Activated naive CD8-positive, alpha-beta T cell (primary cell): Measurements from ENCODE around the gene PRDM16.

ENCODE experiments used
- H3K27ac Mint-ChIP-seq: one replicate; pipeline ENCODE4 v1.8.0; 2021; ENCODE audit warnings: mixed read lengths
- H3K27me3 Mint-ChIP-seq: one replicate; pipeline ENCODE4 v1.8.0; 2021; ENCODE audit warnings: mixed read lengths
- H3K36me3 Mint-ChIP-seq: one replicate; pipeline ENCODE4 v1.8.0; 2021; ENCODE audit warnings: mixed read lengths
- H3K4me1 Mint-ChIP-seq: one replicate; pipeline ENCODE4 v1.8.0; 2021; ENCODE audit warnings: low read depth, mixed read lengths
- H3K4me3 Mint-ChIP-seq: one replicate; pipeline ENCODE4 v1.8.0; 2021; ENCODE audit warnings: mild to moderate bottlenecking, mixed read lengths
- H3K9me3 Mint-ChIP-seq: one replicate; pipeline ENCODE4 v1.8.0; 2021; ENCODE audit warnings: low read depth, mixed read lengths

The PRDM16 gene

GRCh38 chr1:3419415-3420204, 350.6 kb downstream of the PRDM16 start:
- no peak overlapping the region for H3K4me3 Mint-ChIP-seq
- no peaks in the 10 kb centered on the region for H3K9me3 Mint-ChIP-seq
- no peaks in the 10 kb centered on the region for H3K36me3 Mint-ChIP-seq
- H3K4me1 Mint-ChIP-seq, result no peaks in the 10 kb centered on the region
- H3K27me3 Mint-ChIP-seq, result no peaks in the 10 kb centered on the region
- no peak overlapping the region for H3K27ac Mint-ChIP-seq

GRCh38 chr1:3420218-3420951, 351.4 kb downstream of the PRDM16 start:
- no peaks in the 10 kb centered on the region for H3K27me3 Mint-ChIP-seq

GRCh38 chr1:3422638-3423037, 353.6 kb downstream of the PRDM16 start:
- Mint-ChIP-seq H3K27ac (no peak overlapping the region), H3K4me3 (no peak overlapping the region), H3K27me3 (no peaks in the 10 kb centered on the region), H3K4me1 (no peaks in the 10 kb centered on the region), H3K36me3 (no peaks in the 10 kb centered on the region), H3K9me3 (no peaks in the 10 kb centered on the region)

More at GRCh38 chr1:3420218-3420951, 351.4 kb downstream of the PRDM16 start:
- Mint-ChIP-seq H3K27ac (no peak overlapping the region), H3K4me1 (no peaks in the 10 kb centered on the region), H3K36me3 (no peaks in the 10 kb centered on the region), H3K4me3 (no peak overlapping the region), H3K9me3 (no peaks in the 10 kb centered on the region)

GRCh38 chr1:3423245-3423829, 354.3 kb downstream of the PRDM16 start:
- H3K4me3 Mint-ChIP-seq, result no peak overlapping the region
- H3K9me3 Mint-ChIP-seq, result no peaks in the 10 kb centered on the region
- no peak overlapping the region for H3K27ac Mint-ChIP-seq
- H3K36me3 Mint-ChIP-seq, result no peaks in the 10 kb centered on the region
- no peaks in the 10 kb centered on the region for H3K27me3 Mint-ChIP-seq
- H3K4me1 Mint-ChIP-seq, result no peaks in the 10 kb centered on the region

GRCh38 chr1:3423896-3424611, 355.1 kb downstream of the PRDM16 start:
- no peaks in the 10 kb centered on the region for H3K36me3 Mint-ChIP-seq
- no peak overlapping the region for H3K4me3 Mint-ChIP-seq
- H3K27me3 Mint-ChIP-seq, result no peaks in the 10 kb centered on the region
- no peaks in the 10 kb centered on the region for H3K4me1 Mint-ChIP-seq
- no peaks in the 10 kb centered on the region for H3K9me3 Mint-ChIP-seq
- H3K27ac Mint-ChIP-seq, result no peak overlapping the region

DNA sequence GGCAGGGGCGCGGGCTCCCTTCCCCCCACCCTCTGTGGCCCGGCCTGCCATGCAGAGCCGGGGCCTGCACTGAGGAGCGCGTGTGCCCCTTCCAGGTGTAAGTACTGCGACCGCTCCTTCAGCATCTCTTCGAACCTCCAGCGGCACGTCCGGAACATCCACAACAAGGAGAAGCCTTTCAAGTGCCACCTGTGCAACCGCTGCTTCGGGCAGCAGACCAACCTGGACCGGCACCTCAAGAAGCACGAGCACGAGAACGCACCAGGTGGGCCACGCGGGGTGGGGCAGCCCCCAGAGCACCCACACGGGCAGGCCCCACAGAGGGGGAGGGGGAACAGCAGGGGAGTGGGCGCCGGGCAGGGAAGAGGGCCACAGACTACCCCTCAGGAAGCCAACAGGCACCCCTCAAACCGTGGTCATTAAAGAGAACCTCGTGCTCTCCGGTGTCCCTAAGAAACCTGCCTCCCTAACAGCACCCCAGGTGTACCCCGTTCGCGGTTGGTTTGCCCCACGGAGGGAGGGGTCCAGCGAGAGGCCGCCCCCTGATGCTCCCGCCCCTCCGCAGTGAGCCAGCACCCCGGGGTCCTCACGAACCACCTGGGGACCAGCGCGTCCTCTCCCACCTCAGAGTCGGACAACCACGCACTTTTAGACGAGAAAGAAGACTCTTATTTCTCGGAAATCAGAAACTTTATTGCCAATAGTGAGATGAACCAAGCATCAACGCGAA, 356.6 kb downstream of the PRDM16 start:
- no peaks in the 10 kb centered on the region for H3K27me3 Mint-ChIP-seq
- no peaks in the 10 kb centered on the region for H3K4me1 Mint-ChIP-seq
- H3K36me3 Mint-ChIP-seq, result no peaks in the 10 kb centered on the region
- H3K9me3 Mint-ChIP-seq, result no peaks in the 10 kb centered on the region
- H3K27ac Mint-ChIP-seq, result no peak overlapping the region
- no peak overlapping the region for H3K4me3 Mint-ChIP-seq

DNA sequence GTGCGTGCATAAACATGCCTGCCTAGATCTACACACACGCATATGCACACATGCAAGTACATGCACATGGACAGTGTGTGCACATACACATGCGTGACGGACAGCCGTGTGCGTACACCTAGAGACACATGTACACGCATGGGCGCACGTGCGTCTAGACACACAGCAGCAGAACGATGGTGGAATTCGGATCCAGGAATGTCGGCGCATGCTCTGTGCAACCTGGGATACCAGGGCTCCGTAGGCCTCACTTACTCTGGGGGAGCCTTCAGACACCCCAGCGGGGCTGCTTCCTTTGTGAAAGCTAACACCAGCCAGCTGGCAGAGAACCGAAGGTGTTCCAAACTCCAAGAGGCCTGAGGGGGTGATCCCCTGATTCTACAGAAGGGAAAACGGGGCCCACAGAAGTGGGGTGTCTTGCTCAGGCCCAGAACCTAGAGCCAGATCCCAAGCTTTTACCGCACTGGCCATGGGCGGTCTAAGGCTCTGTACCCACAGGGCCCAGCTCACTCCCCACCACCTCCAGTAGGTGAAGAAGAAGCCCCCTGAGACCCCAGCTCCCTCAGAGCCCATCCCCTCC, 358.0 kb downstream of the PRDM16 start:
- H3K4me3 Mint-ChIP-seq, result no peak overlapping the region

DNA sequence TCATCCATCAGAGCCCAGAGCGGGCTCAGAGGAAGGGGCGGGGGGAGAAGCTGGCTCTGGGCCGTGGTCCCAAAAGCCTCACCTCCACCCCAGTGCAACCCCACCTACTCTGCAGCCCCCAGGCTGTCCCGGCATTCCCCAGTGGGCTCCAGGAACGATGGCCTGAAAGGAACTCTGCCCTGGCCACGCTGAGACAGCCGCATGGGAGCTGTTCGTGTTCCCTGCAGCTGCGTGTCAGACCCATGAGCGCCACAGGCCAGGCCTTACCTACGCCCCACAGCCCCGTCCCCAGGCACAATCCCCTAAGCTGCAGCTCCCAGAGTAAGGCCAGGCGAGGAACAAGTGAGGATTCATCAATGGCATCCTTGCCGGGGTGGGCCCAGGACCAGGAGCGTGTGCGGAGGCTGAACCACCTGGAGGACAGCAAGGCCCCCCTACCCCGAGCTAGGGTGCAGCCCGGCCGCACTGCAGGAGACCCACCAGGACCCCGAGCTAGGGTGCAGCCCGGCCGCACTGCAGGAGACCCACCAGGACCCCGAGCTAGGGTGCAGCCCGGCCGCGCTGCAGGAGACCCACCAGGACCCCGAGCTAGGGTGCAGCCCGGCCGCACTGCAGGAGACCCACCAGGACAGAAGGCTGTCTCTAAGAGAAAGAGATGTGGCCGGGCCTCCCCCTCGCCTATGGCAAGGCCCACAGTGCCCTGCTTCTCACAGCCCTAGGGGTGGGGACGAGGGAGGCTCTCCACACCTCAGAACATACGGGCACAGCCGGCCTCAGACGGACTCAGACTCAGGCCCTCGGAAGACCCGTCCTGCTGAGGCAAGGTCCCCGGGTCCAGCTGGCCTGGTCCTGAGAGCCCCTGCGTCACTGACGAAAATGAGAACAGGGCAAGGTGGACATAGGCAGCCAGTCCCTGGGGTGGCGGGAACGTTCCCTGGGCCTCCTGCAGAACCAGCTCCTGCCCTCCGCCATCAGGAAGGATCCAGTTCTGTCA, 359.0 kb downstream of the PRDM16 start:
- Mint-ChIP-seq H3K9me3 (no peaks in the 10 kb centered on the region), H3K27me3 (no peaks in the 10 kb centered on the region), H3K4me3 (no peak overlapping the region), H3K27ac (no peak overlapping the region), H3K4me1 (no peaks in the 10 kb centered on the region), H3K36me3 (no peaks in the 10 kb centered on the region)

More for the DNA sequence above, 358.0 kb downstream of the PRDM16 start:
- Mint-ChIP-seq H3K9me3 (no peaks in the 10 kb centered on the region), H3K4me1 (no peaks in the 10 kb centered on the region), H3K27me3 (no peaks in the 10 kb centered on the region), H3K27ac (no peak overlapping the region), H3K36me3 (no peaks in the 10 kb centered on the region)

- no peaks in the 10 kb centered on the region for H3K9me3 Mint-ChIP-seq
- H3K27ac Mint-ChIP-seq, result no peak overlapping the region
Observed at GRCh38 chr1:3428899-3429298, 359.9 kb downstream of the PRDM16 start.

DNA sequence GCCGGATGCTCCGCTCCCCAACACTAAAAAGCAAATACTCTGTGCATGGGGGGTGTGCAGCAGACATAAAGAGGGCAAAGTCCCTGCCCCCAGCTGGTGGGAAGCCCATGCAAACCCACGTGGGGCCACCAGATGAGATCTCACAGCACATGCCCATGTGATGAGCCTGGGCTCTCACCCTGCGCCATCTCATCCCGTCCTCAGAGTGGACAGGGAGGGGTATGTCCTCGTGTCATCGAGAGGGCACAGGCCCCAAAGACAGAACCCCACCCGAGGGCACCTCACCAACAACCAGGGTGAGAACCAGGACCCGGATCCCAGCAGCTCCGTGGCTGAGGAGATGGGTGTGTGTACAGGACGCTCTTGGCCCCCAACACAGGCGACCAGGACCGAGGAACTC, 360.3 kb downstream of the PRDM16 start:
- H3K36me3 Mint-ChIP-seq, result no peaks in the 10 kb centered on the region
- no peak overlapping the region for H3K27ac Mint-ChIP-seq
- H3K9me3 Mint-ChIP-seq, result no peaks in the 10 kb centered on the region
- no peak overlapping the region for H3K4me3 Mint-ChIP-seq
- no peaks in the 10 kb centered on the region for H3K27me3 Mint-ChIP-seq
- no peaks in the 10 kb centered on the region for H3K4me1 Mint-ChIP-seq

More at GRCh38 chr1:3428899-3429298, 359.9 kb downstream of the PRDM16 start:
- H3K4me1 Mint-ChIP-seq, result no peaks in the 10 kb centered on the region
- H3K4me3 Mint-ChIP-seq, result no peak overlapping the region
- H3K36me3 Mint-ChIP-seq, result no peaks in the 10 kb centered on the region
- H3K27me3 Mint-ChIP-seq, result no peaks in the 10 kb centered on the region

DNA sequence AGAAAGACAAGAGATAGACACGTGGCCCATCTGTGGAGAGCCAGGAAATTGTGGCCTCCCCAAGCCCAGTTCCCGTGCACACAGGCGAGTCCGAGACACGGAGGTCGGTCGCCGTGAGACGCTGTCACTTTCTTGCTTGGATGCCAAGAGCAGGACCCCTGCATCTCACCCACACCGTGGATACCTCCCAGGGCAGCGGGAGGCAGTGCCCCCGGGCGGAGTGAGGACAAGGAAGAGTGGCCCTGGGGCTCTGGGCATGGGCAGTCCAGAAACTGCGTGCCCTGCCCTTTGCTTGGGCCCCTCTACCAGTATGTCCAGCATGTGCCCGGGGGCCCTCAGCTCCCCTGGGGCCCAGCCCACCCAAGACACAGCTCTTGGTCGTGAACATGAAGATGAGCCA, 360.8 kb downstream of the PRDM16 start:
- no peak overlapping the region for H3K4me3 Mint-ChIP-seq
- no peaks in the 10 kb centered on the region for H3K9me3 Mint-ChIP-seq
- no peak overlapping the region for H3K27ac Mint-ChIP-seq
- no peaks in the 10 kb centered on the region for H3K36me3 Mint-ChIP-seq
- H3K4me1 Mint-ChIP-seq, result no peaks in the 10 kb centered on the region
- H3K27me3 Mint-ChIP-seq, result no peaks in the 10 kb centered on the region

DNA sequence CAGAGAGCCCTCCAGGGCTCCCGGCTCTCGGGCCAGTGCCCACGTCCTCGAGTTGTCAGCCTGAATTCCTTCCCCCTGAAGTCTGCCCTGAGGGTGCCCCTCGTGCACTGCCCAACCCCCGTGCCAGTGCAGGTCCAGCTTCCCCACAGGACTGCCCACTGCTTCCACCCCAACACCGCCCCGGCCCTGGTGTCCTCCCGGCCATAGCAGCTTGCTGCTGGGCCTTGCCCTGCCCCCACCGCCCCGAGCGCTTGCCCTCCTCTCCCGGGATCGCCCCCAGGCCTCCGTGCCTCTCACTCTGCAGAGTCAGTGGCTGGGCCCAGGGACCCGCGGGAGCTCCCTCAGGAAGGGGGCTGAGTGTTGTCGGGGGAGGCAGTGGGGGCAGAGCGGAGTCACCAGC, 361.4 kb downstream of the PRDM16 start:
- Mint-ChIP-seq H3K36me3 (no peaks in the 10 kb centered on the region), H3K27ac (no peak overlapping the region), H3K4me3 (no peak overlapping the region), H3K4me1 (no peaks in the 10 kb centered on the region), H3K27me3 (no peaks in the 10 kb centered on the region), H3K9me3 (no peaks in the 10 kb centered on the region)

DNA sequence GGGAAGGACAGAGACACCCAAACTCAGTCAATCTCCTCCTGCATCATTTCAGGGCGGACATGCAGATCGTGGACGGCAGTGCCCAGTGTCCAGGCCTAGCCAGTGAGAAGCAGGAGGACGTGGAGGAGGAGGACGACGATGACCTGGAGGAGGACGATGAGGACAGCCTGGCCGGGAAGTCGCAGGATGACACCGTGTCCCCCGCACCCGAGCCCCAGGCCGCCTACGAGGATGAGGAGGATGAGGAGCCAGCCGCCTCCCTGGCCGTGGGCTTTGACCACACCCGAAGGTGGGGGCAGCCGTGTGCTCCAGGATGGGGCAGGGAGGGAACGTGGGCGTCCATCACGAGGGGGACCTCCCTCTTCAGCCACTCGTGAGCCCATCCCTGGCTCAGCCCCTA, 361.8 kb downstream of the PRDM16 start:
- no peaks in the 10 kb centered on the region for H3K36me3 Mint-ChIP-seq
- no peaks in the 10 kb centered on the region for H3K4me1 Mint-ChIP-seq

More for the DNA sequence above, 361.8 kb downstream of the PRDM16 start:
- H3K9me3 Mint-ChIP-seq, result no peaks in the 10 kb centered on the region
- H3K27me3 Mint-ChIP-seq, result no peaks in the 10 kb centered on the region
- H3K27ac Mint-ChIP-seq, result no peak overlapping the region
- H3K4me3 Mint-ChIP-seq, result no peak overlapping the region
